ENCODE data around the gene DSCAML1. TPM values are rescaled to one million over a fixed set of nuclear protein-coding genes. Genes with fewer than 3 reads are reported as not detected.

The DSCAML1 gene
- total RNA-seq, 2 donors from 2014 or later, result 0.67 to 1.3 TPM

DNA sequence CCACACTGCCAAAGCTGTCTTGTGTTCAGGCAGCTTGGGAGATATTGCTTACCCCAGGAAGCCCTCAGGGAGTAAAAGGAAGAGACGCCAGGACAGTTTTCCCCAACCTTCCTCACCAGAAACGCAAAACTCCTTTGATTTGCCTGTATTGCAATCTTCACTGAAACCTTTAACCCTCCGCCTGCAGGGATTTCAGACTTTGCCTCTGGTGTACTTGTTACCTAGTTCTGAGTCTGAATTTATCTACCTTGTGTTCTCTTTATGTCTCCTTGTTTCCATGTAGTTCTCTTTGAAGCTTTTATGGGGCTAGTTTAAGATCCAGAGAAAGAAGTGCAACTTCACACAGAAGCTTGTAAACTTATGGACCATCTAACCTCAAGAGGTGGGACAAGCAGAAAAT lies 154.2 kb downstream of the DSCAML1 start:
- no peak overlapping the region for H3K4me3 ChIP-seq
- no peaks in the 10 kb centered on the region for H3K4me1 ChIP-seq
- no peak for DNase-seq (ENCODE audit: low spot score)
- no peaks in the 10 kb centered on the region for H3K36me3 ChIP-seq
- H3K27me3 ChIP-seq, result no peaks in the 10 kb centered on the region
- no peaks in the 10 kb centered on the region for H3K9me3 ChIP-seq
- TF ChIP-seq CTCF (IDR thresholded peaks at IDR 0.05), result no peak
- no peak overlapping the region for H3K27ac ChIP-seq

GRCh38 chr11:117642396-117642795 lies 154.6 kb downstream of the DSCAML1 start:
- Histone ChIP-seq H3K4me3 (no peak overlapping the region), H3K4me1 (no peaks in the 10 kb centered on the region), H3K9me3 (no peaks in the 10 kb centered on the region), H3K27me3 (no peaks in the 10 kb centered on the region), H3K36me3 (no peaks in the 10 kb centered on the region), H3K27ac (no peak overlapping the region)
- TF ChIP-seq CTCF (IDR thresholded peaks at IDR 0.05), result no peak
- no peak for DNase-seq (ENCODE audit: low spot score)

- H3K27ac ChIP-seq, result no peak overlapping the region
- H3K4me3 ChIP-seq, result no peak overlapping the region
- no peaks in the 10 kb centered on the region for H3K27me3 ChIP-seq
- TF ChIP-seq CTCF (IDR thresholded peaks at IDR 0.05), result no peak
- DNase-seq (ENCODE audit: low spot score), result no peak
- H3K36me3 ChIP-seq, result no peaks in the 10 kb centered on the region
- H3K4me1 ChIP-seq, result no peaks in the 10 kb centered on the region
- no peaks in the 10 kb centered on the region for H3K9me3 ChIP-seq
Measured at GRCh38 chr11:117641008-117641915, 155.8 kb downstream of the DSCAML1 start.

GRCh38 chr11:117640041-117640440 lies 157.0 kb downstream of the DSCAML1 start:
- Histone ChIP-seq H3K27me3 (no peaks in the 10 kb centered on the region), H3K9me3 (no peaks in the 10 kb centered on the region), H3K4me1 (no peaks in the 10 kb centered on the region), H3K27ac (no peak overlapping the region), H3K4me3 (no peak overlapping the region), H3K36me3 (no peaks in the 10 kb centered on the region)
- no peak for DNase-seq (ENCODE audit: low spot score)
- no peak for TF ChIP-seq CTCF (IDR thresholded peaks at IDR 0.05)

- H3K27ac ChIP-seq, result no peak overlapping the region
- no peak overlapping the region for H3K4me3 ChIP-seq
- H3K4me1 ChIP-seq, result no peaks in the 10 kb centered on the region
- H3K9me3 ChIP-seq, result no peaks in the 10 kb centered on the region
- DNase-seq (ENCODE audit: low spot score), result no peak
- H3K27me3 ChIP-seq, result no peaks in the 10 kb centered on the region
- H3K36me3 ChIP-seq, result no peaks in the 10 kb centered on the region
- no peak for TF ChIP-seq CTCF (IDR thresholded peaks at IDR 0.05)
Measured at GRCh38 chr11:117639601-117640000, 157.4 kb downstream of the DSCAML1 start.

Measured in right atrium auricular region (tissue), 2 donors.